OCI-LY7 (cell line): ENCODE results near the gene PIGZ. TPM values are rescaled to one million over a fixed set of nuclear protein-coding genes. Genes with fewer than 3 reads are reported as not detected.

Source experiments
- BruUV-seq: library from RNA; stranded (reverse); fragments of 400-500 nt; replicated peaks from 2 replicates; lab custom pipeline; 2021; lab: Mats Ljungman, UMichigan
- CTCF ChIA-PET: fragments of 300-600 bp; sonication (Branson Sonifier 250); formaldehyde crosslinking; loops from one replicate; lab custom pipeline; 2022; ENCODE audit warnings: antibody characterized with exemption; ENCODE audit not compliant: unreplicated experiment; lab: Charles Lee
- POLR2A ChIA-PET: fragments of 300-600 bp; sonication (Branson Sonifier 250); formaldehyde crosslinking; loops from one replicate; lab custom pipeline; 2022; ENCODE audit warnings: antibody characterized with exemption; lab: Charles Lee
- DNase-seq: peaks from one replicate; pipeline ENCODE4 v3.0.0-alpha.2; 2015; ENCODE audit warnings: low spot score
- H2AFZ ChIP-seq: fragments of 200-600 bp; sonication (generic), shearing (Covaris generic); 2 replicates; pipeline ENCODE4 v1.6.1; 2014; ENCODE audit warnings: mild to moderate bottlenecking, antibody characterized with exemption, low read length, moderate library complexity
- H3K27ac ChIP-seq: fragments of 200-600 bp; sonication (generic); 2 replicates; pipeline ENCODE4 v1.5.1; 2014; ENCODE audit warnings: mixed run types, low read depth, mild to moderate bottlenecking, moderate library complexity, low read length, inconsistent platforms; ENCODE audit not compliant: poor library complexity, severe bottlenecking
- H3K36me3 ChIP-seq: fragments of 200-600 bp; sonication (generic); 2 replicates; pipeline ENCODE4 v1.6.1; 2014; ENCODE audit warnings: mild to moderate bottlenecking, antibody characterized with exemption, low read length, moderate library complexity, mixed read lengths; ENCODE audit not compliant: insufficient read depth
- H3K4me1 ChIP-seq: fragments of 200-600 bp; sonication (generic); 2 replicates; pipeline ENCODE4 v1.5.1; 2014; ENCODE audit warnings: mild to moderate bottlenecking, low read length; ENCODE audit not compliant: insufficient read depth, poor library complexity, severe bottlenecking
- H3K4me2 ChIP-seq: fragments of 200-600 bp; sonication (generic); 2 replicates; pipeline ENCODE4 v1.6.1; 2014; ENCODE audit warnings: mild to moderate bottlenecking, low read length
- H3K4me3 ChIP-seq: fragments of 200-600 bp; sonication (generic); 2 replicates; pipeline ENCODE4 v1.5.1; 2014; ENCODE audit warnings: mild to moderate bottlenecking, low read depth, low read length; ENCODE audit not compliant: poor library complexity, severe bottlenecking
- H3K79me2 ChIP-seq: fragments of 200-600 bp; sonication (generic); 2 replicates; pipeline ENCODE4 v1.6.1; 2016; ENCODE audit warnings: low read depth, mild to moderate bottlenecking, low read length, moderate library complexity, mixed read lengths; ENCODE audit not compliant: insufficient read depth
- H3K9me2 ChIP-seq: fragments of 200-600 bp; sonication (generic); 2 replicates; pipeline ENCODE4 v1.6.1; 2016; ENCODE audit warnings: mild to moderate bottlenecking, low read length, mixed read lengths; ENCODE audit not compliant: insufficient read depth
- H3K9me3 ChIP-seq: fragments of 200-600 bp; sonication (generic); 2 replicates; pipeline ENCODE4 v1.6.1; 2014; ENCODE audit warnings: mild to moderate bottlenecking, mixed run types, low read length, mixed read lengths
- H4K20me1 ChIP-seq: fragments of 200-600 bp; sonication (generic); 2 replicates; pipeline ENCODE4 v1.6.1; 2014; ENCODE audit warnings: mild to moderate bottlenecking, antibody characterized with exemption, low read length, moderate library complexity, mixed read lengths; ENCODE audit not compliant: insufficient read depth
- CTCF ChIP-seq: fragments of 200-600 bp; sonication (generic); conservative IDR thresholded peaks from 2 replicates; pipeline ENCODE4 v1.5.1; 2014; ENCODE audit warnings: mild to moderate bottlenecking, antibody characterized with exemption, low read length, moderate library complexity, mixed read lengths
- EZH2phosphoT487 ChIP-seq: fragments of 200-600 bp; sonication (generic); IDR thresholded peaks from 2 replicates; pipeline ENCODE4 v1.6.1; 2018; ENCODE audit warnings: low read depth, borderline replicate concordance, mild to moderate bottlenecking, mixed run types, antibody characterized with exemption, low read length, moderate library complexity, mixed read lengths
- intact Hi-C: fragments of 100-400 bp; cut with micrococcal nuclease; formaldehyde crosslinking; loops from one replicate; pipeline ENCODE4 v1.10.0; 2022; ENCODE audit not compliant: unreplicated experiment
- total RNA-seq, 2 experiments: library from RNA; depleted of rRNA in 1 of 2; stranded (reverse); fragments of >200 nt in 1 of 2; shearing (Covaris generic) in 1 of 2; gene quantifications; 2 replicates each; pipeline ENCODE4 v1.2.3, GENCODE V29; 2014 to 2022

The PIGZ gene
- total RNA-seq, 2 experiments from 2014 or later, result not detected

GRCh38 chr3:197007296-197007940, 38.8 kb upstream of the PIGZ start:
- no TSS peak for BruUV-seq
- Histone ChIP-seq H3K4me2 (no peak overlapping the region), H3K4me3 (no peak overlapping the region)

GRCh38 chr3:197006860-197007259, 38.2 kb upstream of the PIGZ start:
- Histone ChIP-seq H3K9me3 (no peaks in the 10 kb centered on the region), H3K27ac (no peak overlapping the region), H3K79me2 (no peaks in the 10 kb centered on the region), H3K9me2 (no peaks in the 10 kb centered on the region), H3K4me2 (no peak overlapping the region), H3K4me1 (peaks cover 21% of the 10 kb centered on the region), H3K36me3 (no peaks in the 10 kb centered on the region), H2AFZ (no peak overlapping the region), H3K4me3 (no peak overlapping the region), H4K20me1 (no peaks in the 10 kb centered on the region; the same call in 1 of the 2 replicates)
- ChIA-PET CTCF (no interaction called here), POLR2A (interaction anchor here (0.6 kb wide), 1 partner anchor 291 kb away, joined by 4 read pairs; no protein-coding TSS in a partner anchor)
- no peak for DNase-seq
- BruUV-seq, result no TSS peak
- TF ChIP-seq EZH2phosphoT487 (no peak), CTCF (no peak)
- intact Hi-C loops, result loop anchor here (10.0 kb wide), 1 partner anchor 508 kb away; no protein-coding TSS in a partner anchor

More at GRCh38 chr3:197007296-197007940, 38.8 kb upstream of the PIGZ start:
- no peak for DNase-seq
- peaks cover 15% of the 10 kb centered on the region for H3K4me1 ChIP-seq
- ChIA-PET CTCF (no interaction called here), POLR2A (interaction anchor here (0.6 kb wide), 1 partner anchor 291 kb away, joined by 4 read pairs; no protein-coding TSS in a partner anchor)
- intact Hi-C loops, result loop anchor here (10.0 kb wide), 1 partner anchor 507 kb away; no protein-coding TSS in a partner anchor
- no peaks in the 10 kb centered on the region for H3K9me2 ChIP-seq
- H3K9me3 ChIP-seq, result no peaks in the 10 kb centered on the region
- no peaks in the 10 kb centered on the region for H3K79me2 ChIP-seq
- no peak for TF ChIP-seq CTCF
- no peak for TF ChIP-seq EZH2phosphoT487
- H4K20me1 ChIP-seq, result no peaks in the 10 kb centered on the region; the same call in 1 of the 2 replicates
- H2AFZ ChIP-seq, result no peak overlapping the region
- no peak overlapping the region for H3K27ac ChIP-seq
- H3K36me3 ChIP-seq, result no peaks in the 10 kb centered on the region

- no peak for TF ChIP-seq CTCF
- no peak for TF ChIP-seq EZH2phosphoT487
- ChIA-PET CTCF (no interaction called here), POLR2A (no interaction called here)
- H3K27ac ChIP-seq, result no peak overlapping the region
- DNase-seq, result no peak
- H2AFZ ChIP-seq, result no peak overlapping the region
- H3K9me2 ChIP-seq, result no peaks in the 10 kb centered on the region
- no peaks in the 10 kb centered on the region for H3K36me3 ChIP-seq
- no peak overlapping the region for H3K4me2 ChIP-seq
- H3K9me3 ChIP-seq, result no peaks in the 10 kb centered on the region
- H3K79me2 ChIP-seq, result no peaks in the 10 kb centered on the region
- no TSS peak for BruUV-seq
- intact Hi-C loops, result loop anchor here (10.0 kb wide), 1 partner anchor 508 kb away; no protein-coding TSS in a partner anchor
- no peaks in the 10 kb centered on the region; the same call in 1 of the 2 replicates for H4K20me1 ChIP-seq
- H3K4me3 ChIP-seq, result no peak overlapping the region
- H3K4me1 ChIP-seq, result peaks cover 25% of the 10 kb centered on the region
These were observed 37.8 kb upstream of the PIGZ start for GRCh38 chr3:197006446-197006845.
